ENCODE results near the gene HGD.
"Not testable (repeated sequence)": the region's sequence is repeated elsewhere in the genome, so short reads cannot be mapped to it uniquely, and the experiment has no call there.

Gene HGD

DNA sequence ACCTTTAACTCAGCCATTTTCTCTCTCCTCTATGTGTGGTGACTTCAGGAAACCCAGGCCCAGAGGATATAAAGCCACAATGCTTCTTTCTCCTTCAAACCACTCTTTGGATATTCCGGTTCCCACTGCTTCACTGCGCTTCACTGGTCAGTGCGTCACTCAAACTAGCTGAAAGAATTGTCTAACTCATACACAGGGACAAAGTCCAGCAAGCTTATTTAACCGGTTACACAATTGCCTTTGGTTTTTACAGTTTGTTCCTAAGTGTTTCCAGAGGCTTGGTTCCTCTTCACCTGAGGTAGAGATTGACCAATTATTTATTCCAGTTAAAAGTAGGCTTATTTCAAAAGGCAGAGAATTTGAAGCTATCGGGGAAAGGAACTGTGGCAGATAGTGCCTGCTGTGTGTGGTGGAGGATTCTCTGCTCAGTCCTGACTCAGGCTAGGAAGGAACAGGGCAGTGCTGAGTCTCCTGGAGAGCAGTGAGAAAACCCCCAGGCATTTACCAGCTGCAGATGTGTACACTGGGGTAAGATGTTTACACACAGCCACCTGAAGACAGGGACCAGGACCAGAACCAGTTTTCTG, at the start of gene HGD:
Gene HGD (minus strand): TSS at position 145 of the 587 bp plus-strand sequence. CDS start 128 bp downstream, at position 17.
- DNase-seq (ENCODE audit: low spot score): no peak

DNA sequence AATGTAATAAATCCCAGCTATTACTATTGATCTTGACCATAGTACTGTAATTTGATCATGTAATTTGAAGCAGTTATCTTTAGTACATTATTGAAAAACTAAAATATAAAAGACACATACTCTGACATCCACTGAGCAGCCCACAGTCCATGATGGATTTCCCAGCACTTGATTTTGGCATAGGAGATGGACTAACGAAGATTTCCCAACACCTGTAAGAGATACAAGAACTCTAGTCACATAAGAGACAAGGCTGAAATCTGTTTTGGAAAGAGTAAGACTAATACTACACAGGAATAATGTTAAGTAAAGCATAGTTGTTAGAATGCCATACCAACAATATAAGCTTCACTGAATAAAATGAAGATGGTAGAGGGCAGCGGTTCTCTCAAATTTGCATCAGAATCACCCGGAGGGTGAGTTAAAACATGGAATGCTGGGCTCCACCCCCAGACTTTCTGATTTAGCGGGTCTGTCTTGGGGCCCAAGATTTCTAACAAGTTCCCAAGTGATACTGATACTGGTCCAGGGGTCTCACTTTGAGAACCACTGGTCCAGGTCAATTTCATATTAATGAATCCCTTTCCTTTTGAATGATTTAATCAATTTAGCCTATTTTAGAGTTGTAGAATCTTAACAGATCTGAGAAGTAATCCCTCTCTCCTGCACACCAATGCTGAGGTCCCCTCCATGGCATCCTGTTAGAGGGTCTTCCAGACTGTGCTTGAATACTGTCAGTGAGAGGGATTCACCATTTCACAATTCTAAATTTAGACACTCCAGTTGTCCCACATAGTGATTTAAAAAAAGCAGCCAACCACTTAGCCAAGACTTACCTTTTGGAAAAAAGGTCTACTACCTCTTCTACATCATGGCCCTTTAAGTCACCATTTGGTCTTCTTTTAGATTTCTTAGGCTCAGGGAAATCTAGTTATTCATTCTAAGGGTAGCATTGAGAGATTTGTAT, 48.8 kb upstream of the HGD start:
- no peak for DNase-seq (ENCODE audit: low spot score)

- DNase-seq (ENCODE audit: low spot score): no peak
Observed at GRCh38 chr3:120726791-120727190, 44.8 kb upstream of the HGD start.

DNA sequence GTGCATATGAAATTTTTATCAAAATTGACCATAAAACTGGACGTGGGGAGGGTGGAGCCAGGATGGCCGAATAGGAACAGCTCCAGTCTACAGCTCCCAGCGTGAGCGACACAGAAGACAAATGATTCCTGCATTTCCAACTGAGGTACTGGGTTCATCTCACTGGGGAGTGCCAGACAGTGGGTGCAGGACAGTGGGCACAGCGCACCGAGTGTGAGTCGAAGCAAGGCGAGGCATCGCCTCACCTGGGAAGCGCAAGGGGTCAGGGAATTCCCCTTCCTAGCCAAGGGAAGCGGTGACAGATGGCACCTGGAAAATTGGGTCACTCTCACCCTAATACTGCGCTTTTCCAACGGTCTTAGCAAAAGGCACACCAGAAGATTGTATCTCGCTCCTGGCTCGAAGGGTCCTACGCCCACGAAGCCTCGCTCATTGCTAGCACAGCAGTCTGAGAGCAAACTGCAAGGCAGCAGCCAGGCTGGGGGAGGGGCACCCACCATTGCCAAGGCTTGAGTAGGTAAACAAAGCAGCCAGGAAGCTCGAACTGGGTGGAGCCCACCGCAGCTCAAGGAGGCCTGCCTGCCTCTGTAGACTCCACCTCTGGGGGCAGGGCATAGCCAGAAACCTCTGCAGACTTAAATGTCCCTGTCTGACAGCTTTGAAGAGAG, 37.3 kb upstream of the HGD start:
- not testable (repeated sequence) for DNase-seq (ENCODE audit: low spot score)

- no peak for DNase-seq (ENCODE audit: low spot score)
Observed at GRCh38 chr3:120713262-120713661, 31.2 kb upstream of the HGD start.

GRCh38 chr3:120710369-120710768, 28.3 kb upstream of the HGD start:
- no peak for DNase-seq (ENCODE audit: low spot score)

DNA sequence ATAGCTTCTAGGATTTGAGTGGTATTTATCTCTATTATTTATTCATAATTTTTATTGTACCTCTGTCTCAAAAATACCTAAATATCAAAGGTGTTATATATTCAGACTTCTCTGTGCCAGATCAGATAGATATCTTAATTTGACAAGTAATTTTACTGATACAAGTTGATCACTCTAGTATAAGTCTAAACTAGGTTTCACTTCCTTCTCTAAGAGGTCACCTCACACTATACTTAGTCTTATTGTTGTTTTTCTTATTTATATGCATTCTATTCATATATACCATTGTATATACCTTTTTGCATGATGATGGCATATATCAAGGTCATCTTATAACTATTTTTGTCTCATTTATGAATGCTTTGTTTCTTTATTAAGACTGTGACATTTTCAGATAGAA, 26.4 kb upstream of the HGD start:
- DNase-seq (ENCODE audit: low spot score): no peak

DNA sequence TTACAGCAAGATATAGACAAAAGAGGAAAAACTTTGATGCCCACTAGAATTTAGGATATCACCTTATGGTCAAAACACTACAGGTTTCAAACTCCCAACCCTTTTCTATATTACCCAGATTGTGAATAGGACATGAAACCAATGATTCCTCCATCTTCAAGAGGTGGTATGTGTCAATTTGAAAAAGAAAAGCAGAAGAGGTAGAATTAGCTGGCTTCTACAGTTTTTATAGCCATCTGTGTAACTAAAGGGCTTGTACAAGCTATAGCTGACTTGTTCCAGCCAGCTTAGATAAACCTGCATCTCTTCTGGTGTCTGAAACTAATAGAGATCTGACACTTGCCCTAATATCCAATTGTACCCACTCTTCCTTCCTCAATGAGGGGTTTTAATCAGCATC, 24.9 kb upstream of the HGD start:
- no peak for DNase-seq (ENCODE audit: low spot score)

DNA sequence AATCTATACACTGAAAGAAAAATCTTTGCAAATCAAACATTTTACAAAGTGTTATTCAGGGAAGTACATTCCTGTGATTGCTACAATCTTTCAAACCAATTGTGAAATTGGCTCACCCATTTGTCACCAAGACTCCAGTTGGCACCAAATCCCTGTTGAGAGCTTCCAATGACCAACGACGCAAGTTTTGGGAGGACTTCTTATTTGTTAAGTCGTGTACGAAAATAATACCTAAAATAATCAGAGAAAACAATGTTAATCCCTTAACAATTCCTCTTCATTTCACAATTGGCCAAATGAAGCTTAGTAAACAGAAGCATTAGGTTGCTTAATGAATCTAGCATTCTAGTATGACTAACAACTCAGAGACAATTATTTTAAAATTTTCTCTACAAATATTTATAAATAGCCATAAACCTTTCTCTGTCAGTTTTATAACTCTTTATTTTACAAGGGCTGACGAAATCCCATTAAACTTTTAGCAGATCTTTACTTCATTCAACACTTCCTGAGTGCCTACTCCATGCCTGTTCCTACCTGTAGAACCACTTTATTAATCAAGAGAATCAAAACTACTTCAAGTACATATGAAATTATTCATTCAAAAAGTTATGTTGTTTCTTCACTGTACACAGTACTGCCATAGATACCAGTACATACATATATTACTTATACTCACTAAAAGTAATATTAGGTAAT, 24.0 kb upstream of the HGD start:
- no peak for DNase-seq (ENCODE audit: low spot score)

- DNase-seq (ENCODE audit: low spot score): no peak
Observed at GRCh38 chr3:120699333-120699732, 17.3 kb upstream of the HGD start.

GRCh38 chr3:120693439-120694171, 11.6 kb upstream of the HGD start:
- no peak for DNase-seq (ENCODE audit: low spot score)

GRCh38 chr3:120689395-120689794, 7.4 kb upstream of the HGD start:
- DNase-seq (ENCODE audit: low spot score): no peak

DNA sequence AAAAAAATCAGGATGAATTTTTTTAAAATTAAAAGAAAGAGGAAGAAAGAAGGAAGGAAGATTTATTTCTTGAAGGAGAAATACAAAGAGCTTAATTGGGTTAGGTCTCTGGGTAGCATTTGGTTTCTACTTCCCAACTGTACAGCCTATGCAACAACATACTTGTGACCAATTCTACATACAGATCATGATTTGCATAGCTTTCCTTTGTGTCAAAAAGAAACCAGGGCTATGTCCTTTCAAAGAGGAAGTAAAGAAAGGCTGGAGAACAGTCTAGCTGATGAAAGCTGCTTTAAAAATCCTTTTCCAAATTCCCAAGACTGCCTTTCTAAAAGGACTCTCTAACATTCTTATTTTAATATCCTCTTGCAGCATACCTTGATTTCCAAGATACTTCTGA, 6.1 kb upstream of the HGD start:
- DNase-seq (ENCODE audit: low spot score): no peak

DNA sequence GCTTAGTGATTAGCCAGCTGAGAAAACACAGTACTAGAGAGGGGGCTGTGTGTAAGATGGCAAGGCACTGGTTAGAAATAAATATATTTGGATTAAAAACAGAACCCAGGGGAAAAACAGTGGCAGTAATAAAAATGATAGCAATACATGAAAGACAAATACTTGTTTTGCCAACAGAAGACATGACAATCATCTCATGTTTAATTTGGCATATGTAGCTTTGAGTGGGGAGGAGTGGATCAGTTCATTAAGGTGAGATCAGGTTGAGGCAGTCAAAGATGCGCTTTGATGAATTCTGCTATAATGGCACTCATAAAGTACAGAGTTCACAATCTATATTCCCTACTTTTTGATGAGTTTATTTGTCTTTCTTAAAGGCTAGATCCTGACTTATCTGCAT, 3.4 kb upstream of the HGD start:
- no peak for DNase-seq (ENCODE audit: low spot score)

- no peak for DNase-seq (ENCODE audit: low spot score)
Observed at GRCh38 chr3:120684896-120685295, 2.9 kb upstream of the HGD start.

GRCh38 chr3:120683671-120684301, 1.7 kb upstream of the HGD start:
- no peak for DNase-seq (ENCODE audit: low spot score)

DNA sequence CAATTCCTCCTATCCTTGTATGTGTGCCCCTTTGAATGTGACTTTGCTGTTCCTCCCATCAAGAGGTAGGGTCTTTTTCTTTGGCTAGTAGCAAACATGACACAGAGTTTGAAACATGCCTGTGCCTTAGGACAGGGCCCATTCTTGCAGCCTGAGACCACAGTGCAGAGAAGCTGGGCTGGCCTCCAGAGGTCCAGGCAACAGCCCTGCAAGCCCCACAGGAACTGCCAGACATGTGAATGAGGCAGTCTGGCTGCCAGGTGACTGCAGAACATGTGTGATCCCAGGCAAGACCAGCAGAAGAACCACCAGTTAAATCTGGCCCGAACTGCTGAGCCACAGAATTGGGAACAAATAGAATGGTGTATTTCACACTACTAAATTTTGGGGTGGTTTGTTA, 1.2 kb upstream of the HGD start:
- no peak for DNase-seq (ENCODE audit: low spot score)

DNA sequence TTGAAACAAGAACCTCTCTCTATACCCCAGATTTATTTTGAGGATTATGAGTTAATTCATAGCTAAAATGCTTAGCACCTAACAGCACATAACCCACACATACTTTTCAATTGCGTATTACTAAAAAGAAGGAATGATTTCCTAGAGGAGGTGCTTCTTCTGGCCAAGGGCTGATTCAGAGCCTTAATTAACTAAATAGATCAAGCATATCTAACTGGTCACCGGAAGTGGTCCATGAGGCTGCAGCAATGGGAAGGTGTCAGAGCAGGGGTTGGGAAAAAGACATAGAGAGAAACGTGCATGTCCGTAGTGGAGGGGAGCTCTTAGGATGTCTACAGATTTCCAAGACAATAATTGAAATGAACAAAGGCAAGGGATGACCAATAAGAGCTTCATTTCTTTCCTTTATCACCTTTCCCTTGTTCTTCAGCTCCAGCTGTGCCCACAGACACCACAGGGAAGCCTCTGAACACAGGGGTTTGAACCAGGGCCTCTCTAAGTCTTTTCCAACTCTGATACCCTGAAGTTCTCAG, 467 bp downstream of the HGD start:
- no peak for DNase-seq (ENCODE audit: low spot score)

DNA sequence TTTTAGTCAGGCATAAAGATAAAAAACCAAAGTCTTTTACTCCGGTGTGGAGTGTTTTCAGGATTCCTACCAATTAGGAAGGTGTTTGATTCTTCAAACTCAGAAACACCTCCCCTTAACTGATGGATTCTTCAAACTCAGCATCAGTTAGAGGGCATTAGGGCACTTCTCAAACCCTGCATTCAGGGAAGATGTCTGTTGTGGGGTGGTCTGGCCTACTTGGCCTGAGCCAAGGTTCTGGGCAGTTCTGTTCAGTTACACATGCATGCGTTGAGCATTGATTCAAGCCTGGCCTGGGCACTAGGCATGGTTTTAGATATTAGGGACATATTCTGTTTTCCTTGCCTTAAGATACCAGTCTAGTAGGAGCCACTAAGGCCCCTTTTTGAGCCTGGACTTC, 1.0 kb downstream of the HGD start:
- no peak for DNase-seq (ENCODE audit: low spot score)

DNA sequence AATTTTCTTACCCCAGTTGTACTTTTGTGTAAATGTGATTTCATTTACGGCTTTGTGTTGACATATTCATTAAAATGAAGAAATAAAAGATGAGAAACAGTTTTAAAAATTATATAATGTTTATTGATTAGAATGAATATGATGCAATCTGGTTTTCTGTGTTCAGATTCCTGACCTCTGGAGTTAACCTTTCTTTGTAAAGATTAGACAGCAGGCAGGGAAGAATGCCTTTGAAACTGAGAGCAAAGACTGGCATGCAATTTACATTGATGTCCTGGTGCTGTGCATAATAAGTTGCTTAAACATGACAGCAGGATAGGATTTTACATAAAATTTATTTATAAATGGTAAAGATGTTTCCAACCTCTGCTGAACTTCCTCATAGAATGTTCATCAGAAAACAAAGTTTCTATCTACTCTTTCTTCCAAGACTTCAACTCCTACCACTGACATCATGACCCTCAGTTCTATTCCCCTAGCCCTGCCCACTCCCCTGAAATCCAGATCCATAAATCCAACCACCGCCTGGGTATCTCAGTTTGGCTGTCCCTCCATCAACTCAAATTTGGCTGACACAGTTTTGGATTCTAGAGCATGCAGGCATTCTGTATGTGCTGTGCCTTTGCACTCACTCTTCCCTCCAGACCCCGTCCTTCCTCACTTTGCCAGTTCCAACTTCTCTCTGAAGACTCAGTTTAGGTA, 1.7 kb downstream of the HGD start:
- no peak for DNase-seq (ENCODE audit: low spot score)

Data from ecto neural progenitor cell (in vitro differentiated cells).